CD1c-positive myeloid dendritic cell (primary cell): ENCODE measurements around the gene S100A9.
"Not testable (repeated sequence)": the region's sequence is repeated elsewhere in the genome, so short reads cannot be mapped to it uniquely, and the experiment has no call there.

Experiments
- DNase-seq: peaks from one replicate; pipeline ENCODE4 v3.0.0-alpha.2; 2016; ENCODE audit errors: extremely low spot score

The S100A9 gene

GRCh38 chr1:153357853-153358690 is at the start of gene S100A9:
S100A9 (plus strand) TSS chr1:153357854; CDS start chr1:153358284, 430 bp downstream.
- DNase-seq, result peak; percentile 44

- DNase-seq, result no peak
These were observed 49.1 kb upstream of the S100A9 start for GRCh38 chr1:153308540-153308939.

GRCh38 chr1:153309441-153309840 is 48.2 kb upstream of the S100A9 start:
- no peak for DNase-seq

GRCh38 chr1:153310526-153310925 is 47.1 kb upstream of the S100A9 start:
- DNase-seq, result peak; percentile 23

GRCh38 chr1:153312570-153313186 is 45.0 kb upstream of the S100A9 start, which contains the start of gene PGLYRP3:
PGLYRP3 (minus strand) TSS chr1:153312952; CDS start chr1:153310665, 2,287 bp downstream.
- no peak for DNase-seq

- no peak for DNase-seq
These were observed 44.4 kb upstream of the S100A9 start for GRCh38 chr1:153313288-153313687.

GRCh38 chr1:153314388-153314787 is 43.3 kb upstream of the S100A9 start:
- DNase-seq, result not testable (repeated sequence)

GRCh38 chr1:153316013-153316412 is 41.6 kb upstream of the S100A9 start:
- DNase-seq, result not testable (repeated sequence)

GRCh38 chr1:153318145-153318544 is 39.5 kb upstream of the S100A9 start:
- not testable (repeated sequence) for DNase-seq

- DNase-seq, result no peak
These were observed 35.1 kb upstream of the S100A9 start for GRCh38 chr1:153322568-153322967.

GRCh38 chr1:153324912-153325311 is 32.7 kb upstream of the S100A9 start:
- DNase-seq, result no peak

GRCh38 chr1:153333902-153334301 is 23.8 kb upstream of the S100A9 start:
- DNase-seq, result no peak

- no peak for DNase-seq
These were observed 21.0 kb upstream of the S100A9 start for GRCh38 chr1:153336650-153337049.

- DNase-seq, result no peak
These were observed 19.4 kb upstream of the S100A9 start for GRCh38 chr1:153337980-153338853.

GRCh38 chr1:153339802-153340201 is 17.9 kb upstream of the S100A9 start:
- no peak for DNase-seq

GRCh38 chr1:153340356-153340755 is 17.3 kb upstream of the S100A9 start:
- DNase-seq, result no peak

- no peak for DNase-seq
These were observed 16.2 kb upstream of the S100A9 start for GRCh38 chr1:153341431-153341934.

- no peak for DNase-seq
These were observed 15.5 kb upstream of the S100A9 start for GRCh38 chr1:153342178-153342577.

- DNase-seq, result no peak
These were observed 14.5 kb upstream of the S100A9 start for GRCh38 chr1:153343040-153343681.

- DNase-seq, result no peak
These were observed 13.6 kb upstream of the S100A9 start for GRCh38 chr1:153343811-153344717.
